Stimulated activated CD4-positive, alpha-beta T cell treated with anti-CD3 and anti-CD28 coated beads, Interleukin-1b, Interleukin-23, amount 100 ng/mL, for 1 hour (primary cell): Measurements from ENCODE around the gene GSN.

Experiments used
- DNase-seq, 2 donors: peaks; one replicate each; pipeline ENCODE4 v3.0.0-alpha.2; 2020; ENCODE audit warnings: low read depth in 2 of 2

GSN gene

GRCh38 chr9:121267689-121268597 is at the start of gene GSN:
GSN (plus strand) TSS chr9:121268162; CDS start chr9:121301972, 33,810 bp downstream.
- DNase-seq = no peak

- no peak for DNase-seq
Measured at GRCh38 chr9:121218357-121219027, 49.5 kb upstream of the GSN start.

- DNase-seq = no peak
Measured at GRCh38 chr9:121219530-121219929, 48.4 kb upstream of the GSN start.

GRCh38 chr9:121220996-121221663 is 46.8 kb upstream of the GSN start:
- DNase-seq = no peak

- no peak for DNase-seq
Measured at GRCh38 chr9:121221664-121222055, 46.3 kb upstream of the GSN start.

- DNase-seq = no peak
Measured at GRCh38 chr9:121222524-121223171, 45.3 kb upstream of the GSN start.

- no peak for DNase-seq
Measured at GRCh38 chr9:121225240-121225639, 42.7 kb upstream of the GSN start.

- DNase-seq = no peak
Measured at GRCh38 chr9:121226175-121226574, 41.8 kb upstream of the GSN start.

GRCh38 chr9:121227862-121228261 is 40.1 kb upstream of the GSN start:
- no peak for DNase-seq

GRCh38 chr9:121230256-121230655 is 37.7 kb upstream of the GSN start:
- DNase-seq = no peak

GRCh38 chr9:121232251-121232650 is 35.7 kb upstream of the GSN start:
- DNase-seq = no peak

- DNase-seq = no peak
Measured at GRCh38 chr9:121233906-121234831, 33.8 kb upstream of the GSN start.

GRCh38 chr9:121234832-121235161 is 33.2 kb upstream of the GSN start:
- no peak for DNase-seq

- no peak for DNase-seq
Measured at GRCh38 chr9:121235512-121235911, 32.5 kb upstream of the GSN start.

GRCh38 chr9:121237916-121238315 is 30.0 kb upstream of the GSN start:
- no peak for DNase-seq

GRCh38 chr9:121239071-121239470 is 28.9 kb upstream of the GSN start:
- DNase-seq = no peak

- DNase-seq = no peak
Measured at GRCh38 chr9:121239851-121240250, 28.1 kb upstream of the GSN start.

- no peak for DNase-seq
Measured at GRCh38 chr9:121240472-121241135, 27.4 kb upstream of the GSN start.

GRCh38 chr9:121242219-121242958 is 25.6 kb upstream of the GSN start:
- DNase-seq = no peak

GRCh38 chr9:121242959-121243346 is 25.0 kb upstream of the GSN start:
- no peak for DNase-seq
